GM18867 (cell line): ENCODE measurements around the gene GRM8.
"Not testable (repeated sequence)": the region's sequence is repeated elsewhere in the genome, so short reads cannot be mapped to it uniquely, and the experiment has no call there.

Experiments used
- ATAC-seq: cut with Tn5 transposase; IDR thresholded peaks from one replicate; pipeline ENCODE4 v1.9.1; 2021; ENCODE audit warnings: mild to moderate bottlenecking, moderate library complexity; ENCODE audit not compliant: unreplicated experiment

The GRM8 gene

DNA sequence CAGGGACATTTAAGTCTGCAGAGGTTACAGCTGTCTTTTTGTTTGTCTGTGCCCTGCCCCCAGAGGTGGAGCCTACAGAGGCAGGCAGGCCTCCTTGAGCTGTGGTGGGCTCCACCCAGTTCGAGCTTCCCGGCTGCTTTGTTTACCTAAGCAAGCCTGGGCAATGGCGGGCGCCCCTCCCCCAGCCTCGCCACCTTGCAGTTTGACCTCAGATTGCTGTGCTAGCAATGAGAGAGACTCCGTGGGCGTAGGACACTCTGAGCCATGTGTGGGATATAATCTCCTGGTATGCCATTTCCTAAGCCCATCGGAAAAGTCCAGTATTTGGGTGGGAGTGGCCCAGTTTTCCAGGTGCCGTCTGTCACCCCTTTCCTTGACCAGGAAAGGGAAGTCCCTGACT, 421.5 kb downstream of the GRM8 start:
- ATAC-seq = not testable (repeated sequence)

DNA sequence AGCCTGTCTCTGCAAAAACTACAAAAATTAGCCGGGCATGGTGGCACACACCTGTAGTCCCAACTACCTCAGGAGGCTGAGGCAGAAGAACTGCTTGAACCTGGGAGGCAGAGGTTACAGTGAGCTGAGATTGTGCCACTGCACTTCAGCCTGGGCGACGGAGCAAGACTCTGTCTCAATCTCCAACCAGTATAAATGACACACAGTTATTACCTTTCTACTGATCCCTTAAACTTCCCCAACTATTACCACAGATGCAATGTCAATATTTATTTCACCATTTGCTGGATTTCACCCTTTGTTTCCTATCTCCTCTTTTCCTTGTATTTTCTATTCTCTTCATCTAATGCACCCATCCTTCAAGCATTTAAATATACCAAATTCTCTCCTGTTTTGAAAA, 431.8 kb downstream of the GRM8 start:
- ATAC-seq = no peak

DNA sequence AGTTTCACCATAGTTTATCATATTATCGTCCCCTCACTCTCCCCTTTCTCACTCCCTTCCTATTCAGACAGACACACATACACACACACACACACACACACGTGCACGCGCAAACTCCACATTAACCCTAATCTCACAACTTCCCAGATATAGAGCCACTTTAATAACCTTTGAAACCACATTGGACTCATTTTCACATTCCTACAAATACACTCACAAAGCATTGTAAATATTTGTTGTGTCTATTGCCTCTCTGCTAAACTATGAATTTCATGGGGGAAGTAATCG, 433.6 kb downstream of the GRM8 start:
- ATAC-seq = no peak

DNA sequence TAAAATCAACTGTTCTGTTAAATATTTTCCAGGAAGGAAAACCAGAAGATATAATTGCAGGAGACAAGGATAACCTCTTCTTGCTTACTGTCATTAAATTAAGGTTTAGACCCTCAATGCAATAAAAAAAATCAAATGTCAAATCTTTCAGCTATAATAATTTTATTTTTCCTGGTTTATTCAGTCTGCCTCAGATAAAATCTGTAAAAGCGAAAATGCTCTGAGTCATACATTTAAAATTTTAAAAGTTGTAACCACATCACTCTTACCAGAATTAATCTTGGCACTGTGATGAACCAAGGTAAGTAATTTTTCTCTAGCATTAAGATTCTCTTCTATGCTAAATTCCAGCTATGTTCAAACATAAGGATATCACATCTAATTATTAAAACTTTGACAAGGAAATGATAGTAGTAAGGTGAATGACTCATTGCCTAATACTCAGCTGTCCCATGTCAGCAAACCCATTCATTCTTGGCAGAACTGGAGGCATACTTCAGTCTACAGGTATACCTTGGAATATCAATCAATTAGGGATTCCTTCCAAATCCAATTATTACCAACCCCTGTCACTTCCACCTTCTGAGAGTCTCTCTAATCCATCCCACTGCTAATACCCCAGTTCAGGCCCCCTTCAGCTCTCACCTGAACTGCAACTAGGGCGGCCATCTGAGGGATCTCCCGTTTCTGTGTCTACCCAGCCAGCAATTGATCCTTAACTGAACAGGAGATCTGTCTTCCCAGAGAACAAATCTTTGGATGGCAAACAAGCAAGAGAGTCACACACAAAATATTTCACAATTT, 434.1 kb downstream of the GRM8 start:
- no peak for ATAC-seq

DNA sequence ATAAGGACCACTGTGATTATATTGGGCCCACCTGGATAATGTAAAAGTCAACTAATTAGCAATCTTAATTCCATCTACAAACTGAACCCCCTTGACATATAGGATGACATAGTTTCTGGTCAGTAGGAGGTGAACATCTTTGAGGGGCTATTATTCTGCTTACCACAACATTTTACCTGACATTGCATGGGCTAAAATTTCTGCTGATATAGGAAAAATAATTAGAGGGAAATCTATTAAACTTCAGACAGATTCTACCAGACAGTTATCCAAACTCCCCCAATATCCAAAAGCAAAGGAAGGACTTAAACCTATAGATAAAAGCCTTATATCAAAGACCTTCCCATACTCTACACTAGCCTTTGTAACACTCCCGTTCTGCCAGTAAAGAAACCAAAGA, 443.6 kb downstream of the GRM8 start:
- ATAC-seq = no peak

DNA sequence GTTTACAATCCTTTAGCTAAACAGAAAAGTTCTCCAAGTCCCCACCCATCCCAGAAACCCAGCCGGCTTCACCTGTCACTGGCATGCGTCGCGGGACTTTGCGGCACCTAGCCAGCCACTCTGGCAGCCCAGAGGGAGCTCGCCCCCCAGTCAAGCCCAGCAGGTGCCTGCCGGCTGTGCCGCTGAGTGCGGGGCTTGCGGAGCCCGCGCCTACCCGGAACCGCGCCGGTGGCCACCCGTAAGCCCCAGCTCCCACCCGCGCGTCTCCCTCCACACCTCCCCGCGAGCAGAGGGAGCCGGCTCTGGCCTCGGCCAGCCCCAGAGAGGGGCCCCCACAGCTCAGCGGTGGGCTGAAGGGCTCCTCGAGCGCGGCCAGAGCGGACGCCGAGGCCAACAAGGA, 446.1 kb downstream of the GRM8 start:
- no peak for ATAC-seq

DNA sequence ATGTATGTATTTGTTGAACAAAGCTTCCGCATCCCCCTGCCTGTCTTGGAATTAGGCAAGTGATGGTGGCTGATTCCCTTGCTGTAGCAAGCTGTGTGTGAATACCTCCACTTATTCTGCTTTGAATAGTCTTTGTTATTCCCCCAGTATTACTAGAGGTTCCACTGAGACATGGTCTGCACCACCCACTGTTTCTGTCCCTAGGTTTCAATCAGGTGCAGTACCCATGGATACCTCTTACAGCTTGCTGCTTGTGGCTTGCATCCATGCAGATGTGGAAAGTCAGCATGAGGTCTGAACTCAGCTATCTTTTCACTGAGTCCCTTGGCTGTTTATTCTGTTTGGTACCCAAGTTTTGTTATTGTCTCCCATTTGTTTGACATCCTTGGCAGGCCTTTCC, 447.4 kb downstream of the GRM8 start:
- ATAC-seq = no peak

DNA sequence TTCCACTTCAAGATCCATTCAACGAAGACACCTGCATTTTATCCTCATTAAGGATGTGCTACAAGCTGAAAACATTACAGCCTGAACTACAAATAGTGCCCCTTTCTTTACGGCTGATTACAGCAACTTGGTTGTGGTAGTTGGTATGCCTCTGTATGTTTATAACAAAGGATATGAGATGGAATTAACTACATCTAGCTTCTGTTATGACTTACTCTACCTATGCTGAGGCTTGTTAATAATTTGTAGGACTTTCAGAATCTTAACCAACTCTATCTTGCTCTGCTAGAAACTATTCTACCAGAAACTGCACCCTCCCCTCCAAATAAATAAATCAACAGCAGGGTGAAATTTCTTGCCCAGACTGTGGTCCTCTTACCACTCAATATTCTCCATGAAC, 448.1 kb downstream of the GRM8 start:
- ATAC-seq = peak; percentile 60

DNA sequence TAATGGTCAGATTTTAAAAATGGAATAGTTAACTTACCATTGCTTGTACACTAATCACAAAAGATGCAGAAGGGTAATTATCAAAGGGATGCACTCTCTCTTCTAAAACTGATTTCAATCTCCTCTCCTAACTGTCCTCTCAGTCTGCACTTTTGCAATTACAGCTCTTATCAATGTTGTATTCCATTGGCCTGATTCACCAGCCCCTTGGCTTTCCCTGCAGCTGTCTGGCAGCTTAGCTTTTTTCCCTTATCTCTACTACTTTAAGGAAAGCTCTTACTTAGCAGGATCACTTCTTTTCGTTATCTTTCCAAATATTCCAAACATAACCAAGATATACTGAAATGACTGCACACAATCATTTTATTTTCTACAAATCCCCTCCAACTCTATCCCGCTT, 448.8 kb downstream of the GRM8 start:
- no peak for ATAC-seq

DNA sequence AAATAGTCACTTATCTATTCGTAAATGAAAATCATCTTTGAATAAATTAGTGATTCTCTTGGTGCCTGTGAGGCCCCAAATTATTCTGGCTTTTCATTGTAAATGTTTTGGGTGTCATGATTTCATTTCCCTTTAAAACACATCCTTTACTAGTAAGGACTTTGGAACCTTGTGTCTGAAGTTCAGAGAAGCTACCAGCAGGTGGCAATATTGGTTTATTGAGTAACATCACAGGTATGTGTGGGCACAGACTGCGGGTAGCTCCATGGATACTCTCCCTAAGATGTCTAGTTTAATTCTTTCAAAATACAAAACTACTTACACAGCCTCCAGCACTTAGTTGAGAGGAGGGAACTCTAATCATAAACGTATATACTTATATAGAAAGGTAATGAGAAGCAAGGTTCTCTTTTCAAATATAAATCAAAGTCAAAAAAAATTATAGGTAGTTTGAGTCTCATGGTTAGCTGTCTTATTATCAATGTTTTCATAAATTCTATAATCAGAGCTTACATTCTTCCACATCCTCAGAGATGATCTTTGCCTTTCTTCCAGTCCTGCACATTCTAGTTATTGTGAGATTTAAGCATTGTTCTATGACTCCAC, 449.6 kb downstream of the GRM8 start:
- peak; percentile 93 for ATAC-seq

DNA sequence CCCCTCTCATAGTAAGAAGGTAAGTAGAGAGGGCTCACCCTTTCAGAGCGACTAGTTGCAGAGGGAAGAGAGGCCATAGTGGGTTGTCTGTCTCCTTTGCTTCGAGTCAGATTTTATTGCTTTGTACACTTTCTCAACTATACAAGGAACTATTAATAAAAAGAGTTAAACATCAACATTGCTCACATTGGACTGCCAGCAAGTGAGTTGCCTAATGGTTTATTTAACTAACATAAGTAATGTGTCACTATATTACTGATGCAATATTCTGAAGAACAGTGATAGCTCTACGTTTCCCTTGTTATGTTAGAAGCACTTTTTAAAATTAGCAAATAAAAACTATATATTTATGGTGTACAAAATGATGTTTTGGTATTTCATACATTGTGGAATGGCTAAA, 451.0 kb downstream of the GRM8 start:
- ATAC-seq = no peak

DNA sequence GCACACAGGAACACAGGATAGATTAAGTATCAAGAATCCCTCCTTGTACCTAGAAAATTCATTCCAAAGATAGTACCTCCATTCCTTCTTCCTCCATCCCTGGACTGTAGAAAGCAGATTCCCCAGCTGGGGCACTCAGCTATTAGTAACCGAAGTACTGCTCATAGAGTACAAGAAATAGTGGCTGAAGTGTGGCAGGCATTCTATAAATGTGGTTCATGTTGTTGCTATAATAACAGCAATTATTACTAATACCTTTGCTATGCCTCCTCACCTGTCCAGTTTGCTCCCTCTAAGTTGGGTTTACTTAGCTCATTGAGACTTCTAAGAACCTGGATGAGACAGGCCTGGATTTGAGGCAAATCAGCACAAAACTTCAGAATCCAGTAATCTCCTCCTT, 453.2 kb downstream of the GRM8 start:
- ATAC-seq = no peak

DNA sequence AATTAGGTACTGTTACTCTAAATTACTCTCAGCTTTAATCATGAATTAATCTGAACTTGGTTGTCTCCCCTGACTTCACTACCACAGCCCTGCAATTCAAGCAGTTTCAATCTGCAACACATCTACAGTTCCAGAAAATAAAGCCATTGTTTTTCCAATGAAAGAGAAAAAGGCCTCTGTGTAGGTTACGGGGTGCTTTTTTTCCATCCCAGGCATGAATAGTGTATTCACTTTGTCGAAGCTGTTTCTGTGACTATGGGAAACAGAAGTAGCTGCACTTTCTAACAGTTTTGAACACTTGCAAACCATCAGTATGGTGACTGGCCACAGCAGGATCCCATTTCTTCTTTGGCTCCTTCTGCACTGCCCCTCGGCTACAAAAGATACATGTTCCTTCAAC, 460.2 kb downstream of the GRM8 start:
- ATAC-seq = no peak

DNA sequence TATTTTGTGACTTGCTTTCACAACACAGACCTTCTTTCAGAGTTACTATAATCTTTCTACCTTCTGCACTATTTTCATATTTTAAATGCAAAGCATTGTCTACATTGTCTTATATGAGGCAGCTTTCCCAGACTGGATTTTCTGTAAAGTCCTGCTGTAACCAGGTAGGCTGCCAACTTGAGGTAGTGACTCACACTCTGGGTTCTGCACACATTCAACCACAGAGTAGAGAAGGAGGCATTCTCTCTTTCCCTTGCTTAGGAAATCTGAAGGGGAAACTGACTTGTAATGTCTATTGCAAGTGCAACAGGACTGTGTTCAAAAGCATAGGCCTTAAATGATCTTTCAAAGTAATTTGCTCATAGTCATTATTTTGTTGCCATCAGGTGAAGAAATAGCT, 461.4 kb downstream of the GRM8 start:
- ATAC-seq = no peak

DNA sequence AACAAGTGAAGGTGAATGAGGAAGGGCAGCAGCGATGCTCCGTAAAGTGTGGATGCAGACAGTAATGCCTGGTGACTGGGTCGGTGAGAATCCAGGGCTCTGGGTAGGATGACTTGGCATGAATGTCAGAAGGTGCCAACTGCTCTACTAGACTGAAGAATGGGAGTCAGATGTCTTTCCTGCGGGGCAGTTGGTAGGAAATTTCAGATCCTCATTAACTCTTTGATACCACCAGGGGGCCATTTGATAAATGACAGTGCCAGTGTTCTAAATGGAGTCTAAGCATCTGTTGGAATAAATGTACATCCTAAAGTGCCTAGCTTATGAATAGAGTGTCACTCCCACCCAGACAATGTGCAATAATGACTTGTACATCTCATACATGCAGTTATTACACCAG, 462.0 kb downstream of the GRM8 start:
- ATAC-seq = no peak

DNA sequence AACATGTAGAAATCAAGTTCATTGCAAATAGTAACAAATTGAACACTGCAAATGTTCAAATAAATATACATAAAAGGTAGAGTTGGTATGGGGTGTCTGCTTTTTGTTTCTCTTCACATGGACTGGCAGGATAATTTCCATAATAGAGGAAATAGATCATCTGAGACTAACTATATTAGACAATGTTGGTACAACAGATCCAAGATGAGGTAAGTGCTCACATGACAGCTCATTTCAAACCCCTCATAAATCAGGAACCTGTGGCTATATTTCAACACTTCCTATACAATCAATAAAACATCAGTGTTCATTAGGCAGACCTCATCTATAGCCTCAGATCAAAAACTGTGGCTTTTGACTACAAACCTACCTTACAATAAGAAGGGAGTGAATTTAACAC, 469.1 kb downstream of the GRM8 start:
- no peak for ATAC-seq

DNA sequence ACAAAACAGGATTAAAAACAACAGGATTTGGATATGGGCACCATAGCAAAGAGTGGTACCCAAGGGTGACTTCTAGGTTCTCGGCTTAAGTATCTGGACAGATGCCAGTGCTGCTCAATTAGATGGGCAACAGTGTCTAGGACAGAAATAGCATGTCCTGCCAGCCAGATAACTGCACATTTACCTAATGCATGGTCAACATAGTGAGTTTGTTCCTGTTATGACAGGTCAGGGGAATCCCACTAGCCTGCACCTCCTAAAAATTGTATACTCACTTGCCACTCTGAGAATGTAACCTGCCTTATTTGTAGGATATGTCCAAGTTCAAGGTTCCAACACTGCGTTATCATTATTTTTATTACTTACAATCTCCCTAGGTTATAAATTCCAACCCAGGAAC, 471.7 kb downstream of the GRM8 start:
- ATAC-seq = peak; percentile 89

DNA sequence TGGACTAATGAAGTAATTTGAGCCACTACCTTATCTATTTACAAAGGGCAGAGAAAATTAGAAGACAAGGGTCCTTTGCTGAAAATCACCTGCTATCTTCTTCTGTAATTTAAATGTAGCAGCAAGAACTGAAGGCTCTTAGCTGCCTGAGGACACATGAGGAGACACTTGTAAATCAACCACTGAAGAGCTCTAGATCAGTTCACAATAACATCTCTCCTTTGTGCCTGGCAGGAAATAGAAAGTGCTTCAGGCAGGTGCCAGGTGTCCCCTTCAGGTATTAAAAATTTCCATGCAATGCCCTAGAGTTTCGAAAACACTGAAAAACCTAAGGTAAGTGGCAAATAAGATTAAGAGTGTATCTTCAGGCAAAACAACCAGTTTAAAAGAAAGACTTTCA, 474.6 kb downstream of the GRM8 start:
- ATAC-seq = no peak

DNA sequence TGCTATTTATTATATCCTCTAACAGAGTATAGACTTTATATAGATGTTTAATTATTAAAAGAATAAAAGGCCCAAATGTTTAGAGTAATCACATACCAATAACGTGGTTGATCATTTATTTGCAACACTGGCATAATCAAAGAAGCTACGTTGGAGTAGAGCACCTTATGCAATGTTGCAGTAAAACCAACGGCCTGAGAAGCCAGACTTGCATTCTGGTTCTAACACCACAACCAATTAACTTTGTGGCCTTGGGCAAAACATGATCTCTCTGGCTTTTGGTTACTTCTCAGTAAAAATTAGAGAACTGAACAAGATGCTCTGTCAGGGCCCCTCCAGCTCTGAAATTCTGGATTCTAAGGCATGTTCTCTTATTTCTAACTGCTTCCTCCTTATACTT, 476.2 kb downstream of the GRM8 start:
- no peak for ATAC-seq

DNA sequence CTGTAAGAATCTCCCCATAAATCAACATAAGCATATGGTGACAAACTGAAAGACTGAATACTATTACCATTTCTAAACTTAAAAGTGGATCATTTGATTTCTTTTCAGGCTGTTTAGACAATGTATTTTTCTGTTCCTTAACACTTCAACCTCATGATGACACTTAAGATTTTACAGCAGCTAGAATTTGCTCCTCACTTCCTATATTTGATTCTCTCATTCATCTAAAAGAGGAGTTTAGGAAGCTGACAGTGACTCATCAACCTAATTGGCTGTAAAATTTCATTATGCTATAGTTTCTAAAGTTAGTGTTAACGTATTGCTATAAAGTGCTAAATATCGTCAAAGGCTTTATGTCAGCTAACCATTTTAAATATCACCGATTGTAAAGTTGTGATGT, 478.7 kb downstream of the GRM8 start:
- ATAC-seq = peak; percentile 48

DNA sequence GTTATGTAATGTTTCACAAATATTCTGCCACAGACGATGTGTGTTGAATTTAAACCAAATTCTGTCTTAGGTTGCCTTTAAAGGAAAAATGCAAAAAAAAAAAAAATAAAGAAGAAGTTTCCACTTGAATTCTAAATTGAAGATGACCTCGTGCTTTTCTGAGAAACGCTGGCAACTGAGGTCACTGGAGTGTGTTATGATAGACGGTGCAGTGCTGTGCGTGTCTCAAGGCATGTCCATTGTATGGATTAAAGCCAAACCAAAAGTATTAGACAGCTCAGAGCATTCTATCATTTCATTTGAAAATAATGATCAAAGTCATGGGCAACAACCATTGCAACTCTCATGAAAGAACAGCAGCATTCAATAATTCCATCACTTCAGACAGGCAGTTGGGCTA, 483.9 kb downstream of the GRM8 start:
- no peak for ATAC-seq

DNA sequence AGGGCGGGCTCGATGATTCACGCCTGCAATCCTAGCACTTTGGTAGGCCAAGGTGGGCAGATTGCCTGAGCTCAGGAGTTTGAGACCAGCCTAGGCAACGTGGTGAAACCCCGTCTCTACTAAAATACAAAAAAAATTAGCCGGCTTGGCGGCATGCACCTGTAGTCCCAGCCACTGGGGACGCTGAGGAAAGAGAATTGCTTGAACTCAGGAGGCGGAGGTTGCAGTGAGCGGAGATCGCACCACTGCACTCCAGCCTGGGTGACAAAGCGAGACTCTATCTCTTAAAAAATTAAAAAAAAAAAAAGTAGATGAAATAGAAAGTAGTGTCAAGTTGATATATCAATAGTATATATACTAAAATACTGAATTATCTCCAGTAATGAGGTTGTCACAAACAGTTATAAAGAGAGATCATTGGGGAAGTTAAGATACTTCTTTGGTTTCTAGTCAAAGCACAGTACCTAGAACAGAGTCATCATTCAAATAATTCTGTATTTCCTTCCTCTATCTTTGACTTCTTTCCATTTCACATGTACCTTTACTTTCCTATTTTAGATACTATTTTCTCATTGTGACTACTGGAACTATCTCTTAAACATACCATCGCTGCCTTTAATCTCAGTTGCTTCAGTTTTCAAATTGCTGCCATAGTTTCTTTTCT, 491.7 kb downstream of the GRM8 start:
- ATAC-seq = peak; percentile 84

DNA sequence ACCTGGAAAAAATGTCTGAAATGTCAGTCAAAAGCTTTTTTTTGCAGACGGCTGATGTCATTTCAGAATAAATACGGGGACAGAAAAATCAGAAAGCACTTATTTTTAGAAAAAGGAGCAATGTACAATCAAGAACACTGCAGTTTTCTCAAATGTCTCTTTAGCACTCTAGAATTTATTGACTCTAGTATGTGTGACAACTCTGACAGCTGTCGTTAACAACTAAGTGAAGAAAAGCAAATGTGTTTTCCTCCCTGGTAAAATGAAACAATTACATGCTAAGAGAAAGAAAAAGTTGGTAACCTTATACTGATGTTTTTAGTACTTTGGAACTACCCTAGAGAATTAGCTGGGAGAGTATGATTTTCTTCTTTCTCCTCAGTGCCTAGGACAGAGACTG, 497.4 kb downstream of the GRM8 start:
- no peak for ATAC-seq
